GM12801 (cell line): ENCODE results near the gene P2RX6.

ENCODE experiments used
- TF ChIP-seq, protein P1 (sequence below): IDR thresholded peaks from one replicate; pipeline ENCODE4 v1.5.1; 2011; ENCODE audit warnings: control low read depth; ENCODE audit not compliant: insufficient read length; ENCODE audit errors: extremely low read depth

The P2RX6 gene

GRCh38 chr22:20982563-20982882 lies 32.4 kb upstream of the P2RX6 start:
- TF ChIP-seq, protein P1, sequence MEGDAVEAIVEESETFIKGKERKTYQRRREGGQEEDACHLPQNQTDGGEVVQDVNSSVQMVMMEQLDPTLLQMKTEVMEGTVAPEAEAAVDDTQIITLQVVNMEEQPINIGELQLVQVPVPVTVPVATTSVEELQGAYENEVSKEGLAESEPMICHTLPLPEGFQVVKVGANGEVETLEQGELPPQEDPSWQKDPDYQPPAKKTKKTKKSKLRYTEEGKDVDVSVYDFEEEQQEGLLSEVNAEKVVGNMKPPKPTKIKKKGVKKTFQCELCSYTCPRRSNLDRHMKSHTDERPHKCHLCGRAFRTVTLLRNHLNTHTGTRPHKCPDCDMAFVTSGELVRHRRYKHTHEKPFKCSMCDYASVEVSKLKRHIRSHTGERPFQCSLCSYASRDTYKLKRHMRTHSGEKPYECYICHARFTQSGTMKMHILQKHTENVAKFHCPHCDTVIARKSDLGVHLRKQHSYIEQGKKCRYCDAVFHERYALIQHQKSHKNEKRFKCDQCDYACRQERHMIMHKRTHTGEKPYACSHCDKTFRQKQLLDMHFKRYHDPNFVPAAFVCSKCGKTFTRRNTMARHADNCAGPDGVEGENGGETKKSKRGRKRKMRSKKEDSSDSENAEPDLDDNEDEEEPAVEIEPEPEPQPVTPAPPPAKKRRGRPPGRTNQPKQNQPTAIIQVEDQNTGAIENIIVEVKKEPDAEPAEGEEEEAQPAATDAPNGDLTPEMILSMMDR, result no peak

GRCh38 chr22:20983081-20983771 lies 31.7 kb upstream of the P2RX6 start:
- TF ChIP-seq, protein P1, result no peak

DNA sequence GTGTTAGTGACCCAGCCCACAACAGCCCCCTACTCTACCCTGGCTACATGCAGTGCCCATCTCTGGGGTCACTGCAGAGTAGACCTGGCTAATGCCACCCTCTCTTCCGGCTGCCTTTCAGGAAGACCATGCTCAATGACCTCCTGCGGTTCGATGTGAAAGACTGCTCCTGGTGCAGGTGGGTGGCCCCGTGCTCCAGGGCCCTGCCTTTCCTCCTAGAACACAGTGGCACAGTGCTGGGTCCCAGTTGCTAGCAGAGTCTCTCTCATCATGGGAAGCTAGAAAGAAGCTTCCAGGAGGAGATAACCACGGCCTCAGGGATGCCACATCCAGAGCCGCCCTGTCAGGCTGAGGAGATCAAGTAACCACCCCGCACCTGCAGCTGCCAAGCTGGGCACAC lies 29.2 kb upstream of the P2RX6 start:
- TF ChIP-seq, protein P1, result no peak

GRCh38 chr22:20986365-20986764 lies 28.6 kb upstream of the P2RX6 start:
- TF ChIP-seq, protein P1, result no peak

GRCh38 chr22:20987375-20987774 lies 27.6 kb upstream of the P2RX6 start:
- TF ChIP-seq, protein P1, result no peak

GRCh38 chr22:20988573-20989322 lies 26.2 kb upstream of the P2RX6 start:
- TF ChIP-seq, protein P1, result no peak

DNA sequence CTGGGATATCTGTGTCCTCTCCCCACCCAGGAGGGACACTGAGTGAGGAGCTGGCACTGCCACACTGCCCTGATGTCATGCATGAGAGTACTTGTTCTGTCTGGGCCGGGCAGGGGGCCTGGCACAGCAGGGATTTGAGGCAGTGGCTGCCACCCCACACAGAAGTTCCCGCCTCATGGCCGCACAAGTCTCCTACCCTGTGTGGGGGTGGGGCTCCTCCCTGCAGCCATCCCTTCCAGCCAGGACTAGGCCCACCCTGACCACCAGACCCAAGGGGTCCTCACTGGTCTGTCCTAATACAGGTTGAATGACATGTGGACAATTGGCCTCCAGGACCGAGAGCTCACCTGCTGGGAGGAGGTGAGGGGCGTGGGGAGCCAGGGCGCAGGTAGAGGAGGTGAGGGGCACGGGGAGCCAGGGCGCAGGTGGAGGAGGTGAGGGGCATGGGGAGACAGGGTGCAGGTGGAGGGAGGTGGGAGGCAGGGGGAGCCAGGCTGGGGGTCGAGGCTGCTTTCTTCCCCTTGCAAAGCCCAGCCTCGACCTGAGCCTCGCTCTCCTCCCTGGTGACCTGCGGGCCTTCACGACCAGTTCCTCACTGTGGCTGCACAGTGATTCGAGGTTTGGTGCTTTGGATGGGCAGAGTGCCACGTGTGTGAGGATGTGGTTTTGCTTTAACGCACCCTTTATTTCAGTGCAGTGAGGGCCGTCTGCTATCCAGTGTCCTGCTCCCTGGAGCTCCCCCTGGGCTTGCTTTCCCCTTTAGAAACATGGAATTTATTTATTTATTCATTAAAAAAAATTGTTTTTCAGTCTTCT lies 25.4 kb upstream of the P2RX6 start:
- TF ChIP-seq, protein P1, result no peak
